CD14-positive monocyte (primary cell): Measurements from ENCODE around the gene AREL1. TPM values are rescaled to one million over a fixed set of nuclear protein-coding genes. Genes with fewer than 3 reads are reported as not detected.

Experiments
- DNase-seq, 3 donors: peaks; one replicate each; pipeline ENCODE4 v3.0.0-alpha.2; 2011 to 2022
- H2AFZ ChIP-seq: 2 replicates; pipeline ENCODE4 v1.6.0; 2012; ENCODE audit warnings: mild to moderate bottlenecking, low read depth, low read length, inconsistent platforms; ENCODE audit not compliant: insufficient read depth, poor library complexity, severe bottlenecking
- H3K27ac ChIP-seq, 2 donors: 1 replicate in 1 of 2; 2 replicates in 1 of 2; pipeline ENCODE4 v1.5.1; 2012 to 2013; ENCODE audit warnings: low read length in 2 of 2, control low read depth in 1 of 2, inconsistent platforms in 1 of 2, low read depth in 1 of 2, mild to moderate bottlenecking in 1 of 2
- H3K27me3 ChIP-seq, 2 donors: one replicate each; pipeline versions ENCODE4 v1.6.0 to v1.6.1; 2011 to 2013; ENCODE audit warnings: low read length in 2 of 2; ENCODE audit not compliant: control insufficient read depth in 2 of 2, insufficient read depth in 2 of 2
- H3K36me3 ChIP-seq, 2 donors: replicated peaks in 1 of 2; 1 replicate in 1 of 2; 2 replicates in 1 of 2; pipeline versions ENCODE4 v1.5.1 to v1.6.1; 2012 to 2013; ENCODE audit warnings: low read length in 2 of 2, control low read depth in 1 of 2, inconsistent platforms in 1 of 2, mild to moderate bottlenecking in 1 of 2; ENCODE audit not compliant: insufficient read depth in 2 of 2, control insufficient read depth in 1 of 2
- H3K4me1 ChIP-seq, 2 donors: 1 replicate in 1 of 2; 2 replicates in 1 of 2; pipeline versions ENCODE4 v1.5.1 to v1.6.1; 2012 to 2013; ENCODE audit warnings: low read length in 2 of 2, control low read depth in 1 of 2, inconsistent platforms in 1 of 2, mild to moderate bottlenecking in 1 of 2, moderate library complexity in 1 of 2; ENCODE audit not compliant: insufficient read depth in 2 of 2, control insufficient read depth in 1 of 2
- H3K4me2 ChIP-seq: replicated peaks from 2 replicates; pipeline ENCODE3; 2012; ENCODE audit warnings: low read length, moderate library complexity, mild to moderate bottlenecking; ENCODE audit not compliant: poor library complexity, severe bottlenecking; ENCODE audit errors: extremely low read depth
- H3K4me3 ChIP-seq, 3 experiments: fragments of 200-600 bp in 1 of 3; sonication (generic) in 1 of 3; replicated peaks in 1 of 3; 1 replicate in 2 of 3; 2 replicates in 1 of 3; pipeline ENCODE4 v1.5.1; 2011 to 2013; ENCODE audit warnings: low read length in 3 of 3, mild to moderate bottlenecking in 3 of 3, control low read depth in 2 of 3, low read depth in 2 of 3, inconsistent platforms in 1 of 3, moderate library complexity in 1 of 3
- H3K79me2 ChIP-seq: 2 replicates; pipeline ENCODE4 v1.6.0; 2012; ENCODE audit warnings: mild to moderate bottlenecking, control low read depth, inconsistent platforms, low read length, moderate library complexity; ENCODE audit not compliant: insufficient read depth
- H3K9ac ChIP-seq: 2 replicates; pipeline ENCODE4 v1.6.0; 2017; ENCODE audit warnings: low read length, mild to moderate bottlenecking; ENCODE audit not compliant: insufficient read depth, poor library complexity, severe bottlenecking
- H3K9me3 ChIP-seq, 2 donors: replicated peaks in 1 of 2; 1 replicate in 1 of 2; 2 replicates in 1 of 2; pipeline versions ENCODE4 v1.5.1 to v1.6.1; 2012 to 2013; ENCODE audit warnings: low read length in 2 of 2, control low read depth in 1 of 2; ENCODE audit not compliant: control insufficient read depth in 1 of 2, insufficient read depth in 1 of 2
- H4K20me1 ChIP-seq: 2 replicates; pipeline ENCODE4 v1.6.0; 2012; ENCODE audit warnings: mild to moderate bottlenecking, low read length, control low read depth, moderate library complexity; ENCODE audit not compliant: insufficient read depth
- H3K27ac Mint-ChIP-seq, 7 donors: one replicate each; pipeline ENCODE4 v1.8.0; 2020; ENCODE audit warnings: mild to moderate bottlenecking in 7 of 7, mixed read lengths in 7 of 7, moderate library complexity in 6 of 7, inconsistent platforms in 2 of 7
- H3K27me3 Mint-ChIP-seq, 3 donors: one replicate each; pipeline ENCODE4 v1.8.0; 2021 to 2022; ENCODE audit warnings: low read depth in 3 of 3, mild to moderate bottlenecking in 3 of 3, mixed read lengths in 3 of 3, moderate library complexity in 3 of 3, inconsistent platforms in 1 of 3
- H3K36me3 Mint-ChIP-seq, 2 donors: one replicate each; pipeline ENCODE4 v1.8.0; 2020; ENCODE audit warnings: mixed read lengths in 2 of 2, inconsistent platforms in 1 of 2, mild to moderate bottlenecking in 1 of 2
- H3K4me1 Mint-ChIP-seq: one replicate; pipeline ENCODE4 v1.8.0; 2020; ENCODE audit warnings: mild to moderate bottlenecking, mixed read lengths
- H3K4me3 Mint-ChIP-seq, 2 donors: one replicate each; pipeline ENCODE4 v1.8.0; 2020; ENCODE audit warnings: mild to moderate bottlenecking in 2 of 2, mixed read lengths in 2 of 2, moderate library complexity in 1 of 2
- H3K9me3 Mint-ChIP-seq, 7 donors: one replicate each; pipeline ENCODE4 v1.8.0; 2020 to 2022; ENCODE audit warnings: mixed read lengths in 7 of 7, mild to moderate bottlenecking in 6 of 7, moderate library complexity in 6 of 7, inconsistent platforms in 2 of 7
- CTCF ChIP-seq: fragments of 200-600 bp; IDR thresholded peaks from one replicate; pipeline ENCODE4 v1.8.0; 2022; ENCODE audit warnings: antibody characterized with exemption, mild to moderate bottlenecking
- WGBS: methylation state at CpG from one replicate; pipeline ENCODE4 v1.1.5; 2013; ENCODE audit warnings: missing lambda C conversion rate; ENCODE audit not compliant: insufficient coverage; 5-methylcytosine and 5-hydroxymethylcytosine counted together
- intact Hi-C, 2 donors: fragments of 100-400 bp; cut with micrococcal nuclease; formaldehyde crosslinking; loops; one replicate each; pipeline versions ENCODE4 v1.15.0 to v1.15.1; 2023
- polyA plus RNA-seq, 3 donors: library from polyadenylated mRNA; depleted of rRNA in 1 of 3; unstranded in 2 of 3; stranded (reverse) in 1 of 3; fragments of 300-500 nt in 2 of 3; fragments of >200 nt in 1 of 3; fragmentation: Illumina TruSeq in 2 of 3; gene quantifications; 1 replicate in 2 of 3; 2 replicates in 1 of 3; pipeline ENCODE4 v1.2.3, GENCODE V29; 2012 to 2021

AREL1 gene
- polyA plus RNA-seq, 3 donors, result 12.5 to 23.3 (median 20.0) TPM

GRCh38 chr14:74649167-74649566 lies 63.7 kb downstream of the AREL1 start:
- H3K27ac Mint-ChIP-seq, result no peak overlapping the region
- Histone ChIP-seq H4K20me1 (no peaks in the 10 kb centered on the region), H2AFZ (no peak overlapping the region), H3K79me2 (no peaks in the 10 kb centered on the region), H3K27ac (no peak overlapping the region), H3K4me1 (no peaks in the 10 kb centered on the region), H3K4me3 (no peak overlapping the region), H3K27me3 (no peaks in the 10 kb centered on the region), H3K9me3 (no peaks in the 10 kb centered on the region), H3K9ac (no peak overlapping the region), H3K36me3 (peaks cover 3 to 11% of the 10 kb centered on the region in 2 donors), H3K4me2 (no peak overlapping the region)
- H3K36me3 Mint-ChIP-seq, result peaks cover 11 to 13% of the 10 kb centered on the region in 2 donors
- TF ChIP-seq CTCF, result no peak
- peaks cover 6% of the 10 kb centered on the region in 3 donors for H3K27me3 Mint-ChIP-seq
- intact Hi-C loops, result no loop called here
- H3K9me3 Mint-ChIP-seq, result no peaks in the 10 kb centered on the region
- 75% methylated on average over 2 of the region's 7 CpGs for WGBS
- no peak overlapping the region for H3K4me3 Mint-ChIP-seq
- no peak for DNase-seq
- H3K4me1 Mint-ChIP-seq, result peaks cover 6% of the 10 kb centered on the region

- Mint-ChIP-seq H3K27me3 (peaks cover 6 to 8% (median 6%) of the 10 kb centered on the region in 3 donors), H3K36me3 (peaks cover 6 to 8% of the 10 kb centered on the region in 2 donors), H3K27ac (no peak overlapping the region), H3K4me1 (peaks cover 6% of the 10 kb centered on the region), H3K9me3 (no peaks in the 10 kb centered on the region), H3K4me3 (no peak overlapping the region)
- Histone ChIP-seq H3K79me2 (no peaks in the 10 kb centered on the region), H3K4me1 (no peaks in the 10 kb centered on the region), H3K27me3 (no peaks in the 10 kb centered on the region), H3K9ac (no peak overlapping the region), H3K4me3 (no peak overlapping the region), H2AFZ (no peak overlapping the region), H3K27ac (no peak overlapping the region), H4K20me1 (no peaks in the 10 kb centered on the region), H3K36me3 (peaks cover under 1 to 5% of the 10 kb centered on the region in 2 donors), H3K9me3 (no peaks in the 10 kb centered on the region), H3K4me2 (no peak overlapping the region)
- no peak for TF ChIP-seq CTCF
- intact Hi-C loops, result no loop called here
- no peak for DNase-seq
- WGBS, result 94% methylated on average over 4 of the region's 7 CpGs
Measured at GRCh38 chr14:74648601-74649000, 64.3 kb downstream of the AREL1 start.
